ENCODE results near the gene ATP6V0E2.

ATP6V0E2 gene

GRCh38 chr7:149880638-149881311 lies 7.0 kb downstream of the ATP6V0E2 start:
- Histone ChIP-seq H3K23ac (ENCODE audit: low read length) (no peak overlapping the region), H3K4me1 (ENCODE audit: control insufficient read depth, low read depth, low read length) (no peaks in the 10 kb centered on the region), H3K27ac (ENCODE audit: low read depth, low read length) (no peak overlapping the region), H2AK5ac (ENCODE audit: low read length) (no peak overlapping the region), H2BK5ac (ENCODE audit: low read length) (no peak overlapping the region), H3K79me2 (ENCODE audit: control insufficient read depth, insufficient read depth, low read length) (no peaks in the 10 kb centered on the region), H3K18ac (ENCODE audit: low read length) (no peak overlapping the region), H2BK120ac (ENCODE audit: low read depth, low read length) (no peak overlapping the region), H3K79me1 (ENCODE audit: low read length) (no peaks in the 10 kb centered on the region), H3K36me3 (ENCODE audit: control insufficient read depth, insufficient read depth, low read length) (no peaks in the 10 kb centered on the region), H4K8ac (ENCODE audit: low read depth, low read length) (no peak overlapping the region), H3K27me3 (ENCODE audit: insufficient read depth, low read length, poor library complexity) (no peaks in the 10 kb centered on the region), H2BK15ac (replicated peaks; ENCODE audit: low read depth) (no peak overlapping the region), H3K4me3 (ENCODE audit: low read length) (no peak overlapping the region), H3K9ac (ENCODE audit: low read length) (no peak overlapping the region), H3K56ac (ENCODE audit: low read length) (no peak overlapping the region), H3K4ac (ENCODE audit: low read depth, low read length) (no peak overlapping the region), H4K5ac (ENCODE audit: low read length) (no peak overlapping the region), H3K4me2 (ENCODE audit: low read length) (no peak overlapping the region)
- no CpG with 5 or more reads among the region's 14 CpGs for WGBS (ENCODE audit: extremely low coverage, insufficient coverage, low lambda C conversion rate)
- no peak for DNase-seq

GRCh38 chr7:149881328-149882247 lies 7.8 kb downstream of the ATP6V0E2 start:
- H3K27me3 ChIP-seq (ENCODE audit: insufficient read depth, low read length, poor library complexity): no peaks in the 10 kb centered on the region
- H3K36me3 ChIP-seq (ENCODE audit: control insufficient read depth, insufficient read depth, low read length): no peaks in the 10 kb centered on the region
- H3K4me3 ChIP-seq (ENCODE audit: low read length): no peak overlapping the region
- H4K5ac ChIP-seq (ENCODE audit: low read length): no peak overlapping the region
- H3K23ac ChIP-seq (ENCODE audit: low read length): no peak overlapping the region
- H2BK120ac ChIP-seq (ENCODE audit: low read depth, low read length): no peak overlapping the region
- WGBS (ENCODE audit: extremely low coverage, insufficient coverage, low lambda C conversion rate): no CpG with 5 or more reads among the region's 19 CpGs
- no peak overlapping the region for H3K27ac ChIP-seq (ENCODE audit: low read depth, low read length)
- H4K8ac ChIP-seq (ENCODE audit: low read depth, low read length): no peak overlapping the region
- H2BK15ac ChIP-seq (replicated peaks; ENCODE audit: low read depth): no peak overlapping the region
- no peak overlapping the region for H2AK5ac ChIP-seq (ENCODE audit: low read length)
- H3K4me2 ChIP-seq (ENCODE audit: low read length): no peak overlapping the region
- no peak overlapping the region for H3K18ac ChIP-seq (ENCODE audit: low read length)
- DNase-seq: no peak
- H3K79me2 ChIP-seq (ENCODE audit: control insufficient read depth, insufficient read depth, low read length): no peaks in the 10 kb centered on the region
- no peak overlapping the region for H3K4ac ChIP-seq (ENCODE audit: low read depth, low read length)
- no peak overlapping the region for H3K9ac ChIP-seq (ENCODE audit: low read length)
- no peak overlapping the region for H2BK5ac ChIP-seq (ENCODE audit: low read length)
- no peaks in the 10 kb centered on the region for H3K4me1 ChIP-seq (ENCODE audit: control insufficient read depth, low read depth, low read length)
- H3K79me1 ChIP-seq (ENCODE audit: low read length): no peaks in the 10 kb centered on the region
- no peak overlapping the region for H3K56ac ChIP-seq (ENCODE audit: low read length)

- no CpG with 5 or more reads among the region's 11 CpGs for WGBS (ENCODE audit: extremely low coverage, insufficient coverage, low lambda C conversion rate)
- no peak overlapping the region for H4K8ac ChIP-seq (ENCODE audit: low read depth, low read length)
These were observed 8.7 kb downstream of the ATP6V0E2 start for GRCh38 chr7:149882248-149883047.

GRCh38 chr7:149883048-149883438 lies 9.3 kb downstream of the ATP6V0E2 start:
- Histone ChIP-seq H3K4me1 (ENCODE audit: control insufficient read depth, low read depth, low read length) (no peaks in the 10 kb centered on the region), H4K5ac (ENCODE audit: low read length) (no peak overlapping the region), H3K18ac (ENCODE audit: low read length) (no peak overlapping the region), H3K27me3 (ENCODE audit: insufficient read depth, low read length, poor library complexity) (no peaks in the 10 kb centered on the region), H3K27ac (ENCODE audit: low read depth, low read length) (no peak overlapping the region), H3K4me3 (ENCODE audit: low read length) (no peak overlapping the region), H3K4me2 (ENCODE audit: low read length) (no peak overlapping the region), H3K79me1 (ENCODE audit: low read length) (no peaks in the 10 kb centered on the region), H3K56ac (ENCODE audit: low read length) (no peak overlapping the region), H3K23ac (ENCODE audit: low read length) (no peak overlapping the region), H3K36me3 (ENCODE audit: control insufficient read depth, insufficient read depth, low read length) (no peaks in the 10 kb centered on the region), H2BK120ac (ENCODE audit: low read depth, low read length) (no peak overlapping the region), H4K8ac (ENCODE audit: low read depth, low read length) (no peak overlapping the region), H3K9ac (ENCODE audit: low read length) (no peak overlapping the region), H2BK5ac (ENCODE audit: low read length) (no peak overlapping the region), H3K79me2 (ENCODE audit: control insufficient read depth, insufficient read depth, low read length) (no peaks in the 10 kb centered on the region), H2BK15ac (replicated peaks; ENCODE audit: low read depth) (no peak overlapping the region), H3K4ac (ENCODE audit: low read depth, low read length) (no peak overlapping the region), H2AK5ac (ENCODE audit: low read length) (no peak overlapping the region)
- no CpG with 5 or more reads among the region's 8 CpGs for WGBS (ENCODE audit: extremely low coverage, insufficient coverage, low lambda C conversion rate)
- DNase-seq: no peak

More at GRCh38 chr7:149882248-149883047, 8.7 kb downstream of the ATP6V0E2 start:
- Histone ChIP-seq H3K56ac (ENCODE audit: low read length) (no peak overlapping the region), H3K23ac (ENCODE audit: low read length) (no peak overlapping the region), H3K79me1 (ENCODE audit: low read length) (no peaks in the 10 kb centered on the region), H3K27me3 (ENCODE audit: insufficient read depth, low read length, poor library complexity) (no peaks in the 10 kb centered on the region), H3K79me2 (ENCODE audit: control insufficient read depth, insufficient read depth, low read length) (no peaks in the 10 kb centered on the region), H4K5ac (ENCODE audit: low read length) (no peak overlapping the region), H2BK5ac (ENCODE audit: low read length) (no peak overlapping the region), H3K4me1 (ENCODE audit: control insufficient read depth, low read depth, low read length) (no peaks in the 10 kb centered on the region), H3K4me2 (ENCODE audit: low read length) (no peak overlapping the region), H2BK120ac (ENCODE audit: low read depth, low read length) (no peak overlapping the region), H3K9ac (ENCODE audit: low read length) (no peak overlapping the region), H3K18ac (ENCODE audit: low read length) (no peak overlapping the region), H2AK5ac (ENCODE audit: low read length) (no peak overlapping the region), H3K27ac (ENCODE audit: low read depth, low read length) (no peak overlapping the region), H3K36me3 (ENCODE audit: control insufficient read depth, insufficient read depth, low read length) (no peaks in the 10 kb centered on the region), H3K4me3 (ENCODE audit: low read length) (no peak overlapping the region), H2BK15ac (replicated peaks; ENCODE audit: low read depth) (no peak overlapping the region), H3K4ac (ENCODE audit: low read depth, low read length) (no peak overlapping the region)
- no peak for DNase-seq

GRCh38 chr7:149883452-149883861 lies 9.7 kb downstream of the ATP6V0E2 start:
- peak; percentile 86 for DNase-seq

More at GRCh38 chr7:149883452-149883861, 9.7 kb downstream of the ATP6V0E2 start:
- Histone ChIP-seq H2BK15ac (replicated peaks; ENCODE audit: low read depth) (no peak overlapping the region), H4K8ac (ENCODE audit: low read depth, low read length) (no peak overlapping the region), H3K27me3 (ENCODE audit: insufficient read depth, low read length, poor library complexity) (no peaks in the 10 kb centered on the region), H4K5ac (ENCODE audit: low read length) (no peak overlapping the region), H3K36me3 (ENCODE audit: control insufficient read depth, insufficient read depth, low read length) (no peaks in the 10 kb centered on the region), H3K23ac (ENCODE audit: low read length) (no peak overlapping the region), H3K4me2 (ENCODE audit: low read length) (no peak overlapping the region), H2BK5ac (ENCODE audit: low read length) (no peak overlapping the region), H2BK120ac (ENCODE audit: low read depth, low read length) (no peak overlapping the region), H3K4ac (ENCODE audit: low read depth, low read length) (no peak overlapping the region), H3K4me1 (ENCODE audit: control insufficient read depth, low read depth, low read length) (no peaks in the 10 kb centered on the region), H3K56ac (ENCODE audit: low read length) (no peak overlapping the region), H3K79me1 (ENCODE audit: low read length) (no peaks in the 10 kb centered on the region), H3K27ac (ENCODE audit: low read depth, low read length) (no peak overlapping the region), H3K4me3 (ENCODE audit: low read length) (no peak overlapping the region), H3K79me2 (ENCODE audit: control insufficient read depth, insufficient read depth, low read length) (no peaks in the 10 kb centered on the region), H2AK5ac (ENCODE audit: low read length) (no peak overlapping the region), H3K9ac (ENCODE audit: low read length) (no peak overlapping the region), H3K18ac (ENCODE audit: low read length) (no peak overlapping the region)
- no CpG with 5 or more reads among the region's 12 CpGs for whole genome bisulfite sequencing (ENCODE audit: extremely low coverage, insufficient coverage, low lambda C conversion rate)
